GM23338 (cell line): Measurements from ENCODE around the gene GAS1. TPM values are rescaled to one million over a fixed set of nuclear protein-coding genes. Genes with fewer than 3 reads are reported as not detected.

Source experiments
- ATAC-seq: fragments of 200-7000 bp; cut with Tn5 transposase; 3 replicates; pipeline ENCODE4 v1.9.1; 2020
- DNase-seq: peaks from one replicate; pipeline ENCODE4 v3.0.0-alpha.2; 2015; ENCODE audit warnings: low spot score
- H2AFZ ChIP-seq: fragments of 200-600 bp; sonication (generic); 2 replicates; pipeline ENCODE4 v1.8.0; 2016; ENCODE audit warnings: antibody characterized with exemption, mild to moderate bottlenecking, moderate library complexity
- H3F3A ChIP-seq: fragments of 200-600 bp; sonication (generic); replicated peaks from 2 replicates; pipeline ENCODE4 v1.8.0; 2017; ENCODE audit warnings: antibody characterized with exemption, mixed run types, low read depth
- H3K27ac ChIP-seq: fragments of 200-600 bp; sonication (generic); 2 replicates; pipeline ENCODE4 v1.6.1; 2016; ENCODE audit warnings: low read depth
- H3K27me3 ChIP-seq: fragments of 200-600 bp; sonication (generic); 2 replicates; pipeline ENCODE4 v1.8.0; 2016; ENCODE audit warnings: mild to moderate bottlenecking, mixed run types, moderate library complexity; ENCODE audit not compliant: insufficient read depth
- H3K36me3 ChIP-seq: fragments of 200-600 bp; sonication (generic); 2 replicates; pipeline ENCODE4 v1.8.0; 2016; ENCODE audit warnings: mild to moderate bottlenecking; ENCODE audit not compliant: insufficient read depth
- H3K4me1 ChIP-seq: fragments of 200-600 bp; sonication (generic); 2 replicates; pipeline ENCODE4 v1.8.0; 2016; ENCODE audit warnings: mild to moderate bottlenecking, moderate library complexity; ENCODE audit not compliant: insufficient read depth
- H3K4me2 ChIP-seq: fragments of 200-600 bp; sonication (generic); 2 replicates; pipeline ENCODE4 v1.7.1; 2017; ENCODE audit warnings: mixed run types
- H3K4me3 ChIP-seq: fragments of 200-600 bp; sonication (generic); 2 replicates; pipeline ENCODE4 v1.6.1; 2016; ENCODE audit warnings: mixed run types
- H3K79me2 ChIP-seq: fragments of 200-600 bp; sonication (generic); replicated peaks from 2 replicates; pipeline ENCODE4 v1.8.0; 2017; ENCODE audit warnings: mild to moderate bottlenecking; ENCODE audit not compliant: insufficient read depth
- H3K9me2 ChIP-seq: fragments of 200-600 bp; sonication (generic); 2 replicates; pipeline ENCODE4 v1.8.0; 2017; ENCODE audit not compliant: insufficient read depth
- H4K20me1 ChIP-seq: fragments of 200-600 bp; sonication (generic); replicated peaks from 2 replicates; pipeline ENCODE4 v1.8.0; 2017; ENCODE audit warnings: mild to moderate bottlenecking; ENCODE audit not compliant: insufficient read depth
- H3K27ac Mint-ChIP-seq: 2 replicates; pipeline ENCODE4 v1.8.0; 2020; ENCODE audit warnings: inconsistent platforms, mild to moderate bottlenecking, moderate library complexity, mixed read lengths
- H3K27me3 Mint-ChIP-seq: 3 replicates; pipeline ENCODE4 v1.8.0; 2022; ENCODE audit warnings: low read depth, mild to moderate bottlenecking, moderate library complexity, mixed read lengths, inconsistent platforms; ENCODE audit not compliant: insufficient read depth, poor library complexity
- H3K36me3 Mint-ChIP-seq: 3 replicates; pipeline ENCODE4 v1.8.0; 2021; ENCODE audit warnings: low read depth, mild to moderate bottlenecking, inconsistent platforms, moderate library complexity, mixed read lengths
- H3K4me1 Mint-ChIP-seq: 3 replicates; pipeline ENCODE4 v1.8.0; 2020; ENCODE audit warnings: mild to moderate bottlenecking, inconsistent platforms, mixed read lengths
- H3K4me3 Mint-ChIP-seq: 3 replicates; pipeline ENCODE4 v1.8.0; 2021; ENCODE audit warnings: moderate library complexity, mild to moderate bottlenecking, inconsistent platforms, mixed read lengths
- H3K9me3 Mint-ChIP-seq: 3 replicates; pipeline ENCODE4 v1.8.0; 2020; ENCODE audit warnings: moderate library complexity, mild to moderate bottlenecking, inconsistent platforms, mixed read lengths
- CREB1 ChIP-seq: fragments of 250-450 bp; sonication (Bioruptor Pico); IDR thresholded peaks from 2 replicates; pipeline ENCODE4 v1.5.0; 2020; ENCODE audit warnings: low read depth, mild to moderate bottlenecking, moderate library complexity
- EZH2 ChIP-seq: fragments of 200-600 bp; sonication (generic); IDR thresholded peaks from one replicate; pipeline ENCODE4 v1.8.0; 2017; ENCODE audit warnings: antibody characterized with exemption, mild to moderate bottlenecking, low read depth; ENCODE audit not compliant: unreplicated experiment
- JUNB ChIP-seq: IDR thresholded peaks from one replicate; pipeline ENCODE4 v1.6.1; 2016; ENCODE audit warnings: antibody characterized with exemption; ENCODE audit not compliant: unreplicated experiment
- POLR2AphosphoS5 ChIP-seq: IDR thresholded peaks from 2 replicates; pipeline ENCODE4 v1.6.1; 2016; ENCODE audit warnings: antibody characterized with exemption, low read depth
- STAT1 ChIP-seq: IDR thresholded peaks from one replicate; pipeline ENCODE4 v1.6.1; 2016; ENCODE audit warnings: antibody characterized with exemption; ENCODE audit not compliant: unreplicated experiment
- polyA plus RNA-seq: library from polyadenylated mRNA; unstranded; fragments of >200 nt; fragmentation: Nextera tagmentation; extraction: Ambion mirVana; gene quantifications from 2 replicates; pipeline ENCODE4 v1.2.1, GENCODE V29; 2016
- total RNA-seq: library from RNA; depleted of rRNA; stranded (reverse); fragments of >200 nt; shearing (Covaris generic); gene quantifications from 2 replicates; pipeline ENCODE4 v1.2.3, GENCODE V29; 2014
- TF ChIP-seq, protein P1 (sequence below): IDR thresholded peaks from one replicate; pipeline ENCODE4 v1.6.1; 2018; ENCODE audit warnings: antibody characterized with exemption; ENCODE audit not compliant: unreplicated experiment
- TF ChIP-seq, protein P2 (sequence below): fragments of 250-450 bp; sonication (Bioruptor Pico); IDR thresholded peaks from 2 replicates; pipeline ENCODE4 v1.5.0; 2020; ENCODE audit warnings: mild to moderate bottlenecking, moderate library complexity

The GAS1 gene
- total and polyA plus RNA-seq, 2 experiments from 2014 or later: 1.4 to 7.7 TPM

DNA sequence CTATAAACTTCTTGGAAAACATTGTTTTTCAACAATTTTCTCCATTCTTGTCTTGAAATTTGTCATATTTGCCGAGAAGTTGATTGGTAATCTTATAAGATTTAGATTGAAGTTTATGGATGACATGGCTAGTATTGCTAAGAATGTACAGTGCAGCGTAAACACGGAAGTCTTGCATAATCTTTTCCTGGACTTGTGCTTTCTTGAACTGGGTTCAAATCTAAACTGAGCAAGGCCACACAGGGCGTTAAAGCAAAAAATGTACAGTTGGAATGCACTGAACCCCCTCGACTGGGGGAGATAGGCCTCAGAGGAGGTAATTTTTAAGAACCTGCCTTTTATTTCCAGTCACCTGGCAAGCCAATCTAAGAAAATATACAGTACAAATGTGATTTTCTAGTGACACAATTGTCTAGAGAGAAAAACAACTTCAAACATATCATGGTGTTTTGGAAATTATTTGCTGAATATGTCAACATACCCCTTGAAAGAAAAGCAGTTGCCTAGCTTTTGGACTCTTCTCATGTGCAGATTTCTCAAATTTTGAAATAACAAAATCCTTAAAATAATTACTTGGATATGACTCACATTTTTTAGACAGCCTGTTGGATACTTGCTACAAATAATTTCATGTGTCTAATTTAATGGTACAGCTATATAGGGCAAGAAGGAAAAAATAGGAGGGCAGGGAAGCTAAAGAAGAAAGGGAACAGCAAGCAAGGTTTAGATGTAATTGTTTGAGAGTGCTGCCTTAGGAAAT, 18.5 kb upstream of the GAS1 start (continued):
- TF ChIP-seq, protein P1, sequence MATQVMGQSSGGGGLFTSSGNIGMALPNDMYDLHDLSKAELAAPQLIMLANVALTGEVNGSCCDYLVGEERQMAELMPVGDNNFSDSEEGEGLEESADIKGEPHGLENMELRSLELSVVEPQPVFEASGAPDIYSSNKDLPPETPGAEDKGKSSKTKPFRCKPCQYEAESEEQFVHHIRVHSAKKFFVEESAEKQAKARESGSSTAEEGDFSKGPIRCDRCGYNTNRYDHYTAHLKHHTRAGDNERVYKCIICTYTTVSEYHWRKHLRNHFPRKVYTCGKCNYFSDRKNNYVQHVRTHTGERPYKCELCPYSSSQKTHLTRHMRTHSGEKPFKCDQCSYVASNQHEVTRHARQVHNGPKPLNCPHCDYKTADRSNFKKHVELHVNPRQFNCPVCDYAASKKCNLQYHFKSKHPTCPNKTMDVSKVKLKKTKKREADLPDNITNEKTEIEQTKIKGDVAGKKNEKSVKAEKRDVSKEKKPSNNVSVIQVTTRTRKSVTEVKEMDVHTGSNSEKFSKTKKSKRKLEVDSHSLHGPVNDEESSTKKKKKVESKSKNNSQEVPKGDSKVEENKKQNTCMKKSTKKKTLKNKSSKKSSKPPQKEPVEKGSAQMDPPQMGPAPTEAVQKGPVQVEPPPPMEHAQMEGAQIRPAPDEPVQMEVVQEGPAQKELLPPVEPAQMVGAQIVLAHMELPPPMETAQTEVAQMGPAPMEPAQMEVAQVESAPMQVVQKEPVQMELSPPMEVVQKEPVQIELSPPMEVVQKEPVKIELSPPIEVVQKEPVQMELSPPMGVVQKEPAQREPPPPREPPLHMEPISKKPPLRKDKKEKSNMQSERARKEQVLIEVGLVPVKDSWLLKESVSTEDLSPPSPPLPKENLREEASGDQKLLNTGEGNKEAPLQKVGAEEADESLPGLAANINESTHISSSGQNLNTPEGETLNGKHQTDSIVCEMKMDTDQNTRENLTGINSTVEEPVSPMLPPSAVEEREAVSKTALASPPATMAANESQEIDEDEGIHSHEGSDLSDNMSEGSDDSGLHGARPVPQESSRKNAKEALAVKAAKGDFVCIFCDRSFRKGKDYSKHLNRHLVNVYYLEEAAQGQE: no peak
- no peak for TF ChIP-seq JUNB
- TF ChIP-seq EZH2: no peak

DNA sequence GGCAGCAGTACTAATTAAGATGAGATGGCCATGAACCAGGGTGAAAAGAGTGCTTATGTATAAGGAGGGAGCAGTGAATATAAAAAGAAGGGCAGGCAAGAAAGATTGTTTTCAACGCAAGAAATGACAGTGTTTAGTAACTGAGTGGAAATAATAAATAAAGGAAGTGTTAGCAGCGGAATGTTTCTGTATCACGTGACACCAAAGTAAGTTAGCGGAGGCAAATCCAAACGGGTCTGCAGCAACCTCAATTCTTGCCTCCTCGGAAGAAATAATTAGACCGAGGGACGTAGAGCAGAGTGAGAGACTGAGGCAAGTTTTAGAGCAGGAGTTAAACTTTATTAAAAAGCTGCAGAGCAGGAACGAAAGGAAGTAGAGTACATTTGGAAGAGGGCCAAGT, 15.4 kb upstream of the GAS1 start:
- Histone ChIP-seq H3F3A (no peaks in the 10 kb centered on the region), H3K4me1 (no peaks in the 10 kb centered on the region), H3K4me2 (no peak overlapping the region), H3K4me3 (no peak overlapping the region), H4K20me1 (no peaks in the 10 kb centered on the region), H3K9me2 (no peaks in the 10 kb centered on the region), H3K27ac (no peak overlapping the region), H3K27me3 (no peaks in the 10 kb centered on the region), H2AFZ (no peak overlapping the region), H3K36me3 (no peaks in the 10 kb centered on the region), H3K79me2 (no peaks in the 10 kb centered on the region)
- H3K4me1 Mint-ChIP-seq: no peaks in the 10 kb centered on the region
- H3K36me3 Mint-ChIP-seq: no peaks in the 10 kb centered on the region
- no peaks in the 10 kb centered on the region for H3K9me3 Mint-ChIP-seq
- no peak overlapping the region for H3K4me3 Mint-ChIP-seq
- peaks cover 2% of the 10 kb centered on the region for H3K27me3 Mint-ChIP-seq
- ATAC-seq (no peak), DNase-seq (no peak)
- TF ChIP-seq, protein P1: no peak
- no peak for TF ChIP-seq STAT1
- no peak for TF ChIP-seq EZH2
- no peak for TF ChIP-seq JUNB
- TF ChIP-seq, protein P2, sequence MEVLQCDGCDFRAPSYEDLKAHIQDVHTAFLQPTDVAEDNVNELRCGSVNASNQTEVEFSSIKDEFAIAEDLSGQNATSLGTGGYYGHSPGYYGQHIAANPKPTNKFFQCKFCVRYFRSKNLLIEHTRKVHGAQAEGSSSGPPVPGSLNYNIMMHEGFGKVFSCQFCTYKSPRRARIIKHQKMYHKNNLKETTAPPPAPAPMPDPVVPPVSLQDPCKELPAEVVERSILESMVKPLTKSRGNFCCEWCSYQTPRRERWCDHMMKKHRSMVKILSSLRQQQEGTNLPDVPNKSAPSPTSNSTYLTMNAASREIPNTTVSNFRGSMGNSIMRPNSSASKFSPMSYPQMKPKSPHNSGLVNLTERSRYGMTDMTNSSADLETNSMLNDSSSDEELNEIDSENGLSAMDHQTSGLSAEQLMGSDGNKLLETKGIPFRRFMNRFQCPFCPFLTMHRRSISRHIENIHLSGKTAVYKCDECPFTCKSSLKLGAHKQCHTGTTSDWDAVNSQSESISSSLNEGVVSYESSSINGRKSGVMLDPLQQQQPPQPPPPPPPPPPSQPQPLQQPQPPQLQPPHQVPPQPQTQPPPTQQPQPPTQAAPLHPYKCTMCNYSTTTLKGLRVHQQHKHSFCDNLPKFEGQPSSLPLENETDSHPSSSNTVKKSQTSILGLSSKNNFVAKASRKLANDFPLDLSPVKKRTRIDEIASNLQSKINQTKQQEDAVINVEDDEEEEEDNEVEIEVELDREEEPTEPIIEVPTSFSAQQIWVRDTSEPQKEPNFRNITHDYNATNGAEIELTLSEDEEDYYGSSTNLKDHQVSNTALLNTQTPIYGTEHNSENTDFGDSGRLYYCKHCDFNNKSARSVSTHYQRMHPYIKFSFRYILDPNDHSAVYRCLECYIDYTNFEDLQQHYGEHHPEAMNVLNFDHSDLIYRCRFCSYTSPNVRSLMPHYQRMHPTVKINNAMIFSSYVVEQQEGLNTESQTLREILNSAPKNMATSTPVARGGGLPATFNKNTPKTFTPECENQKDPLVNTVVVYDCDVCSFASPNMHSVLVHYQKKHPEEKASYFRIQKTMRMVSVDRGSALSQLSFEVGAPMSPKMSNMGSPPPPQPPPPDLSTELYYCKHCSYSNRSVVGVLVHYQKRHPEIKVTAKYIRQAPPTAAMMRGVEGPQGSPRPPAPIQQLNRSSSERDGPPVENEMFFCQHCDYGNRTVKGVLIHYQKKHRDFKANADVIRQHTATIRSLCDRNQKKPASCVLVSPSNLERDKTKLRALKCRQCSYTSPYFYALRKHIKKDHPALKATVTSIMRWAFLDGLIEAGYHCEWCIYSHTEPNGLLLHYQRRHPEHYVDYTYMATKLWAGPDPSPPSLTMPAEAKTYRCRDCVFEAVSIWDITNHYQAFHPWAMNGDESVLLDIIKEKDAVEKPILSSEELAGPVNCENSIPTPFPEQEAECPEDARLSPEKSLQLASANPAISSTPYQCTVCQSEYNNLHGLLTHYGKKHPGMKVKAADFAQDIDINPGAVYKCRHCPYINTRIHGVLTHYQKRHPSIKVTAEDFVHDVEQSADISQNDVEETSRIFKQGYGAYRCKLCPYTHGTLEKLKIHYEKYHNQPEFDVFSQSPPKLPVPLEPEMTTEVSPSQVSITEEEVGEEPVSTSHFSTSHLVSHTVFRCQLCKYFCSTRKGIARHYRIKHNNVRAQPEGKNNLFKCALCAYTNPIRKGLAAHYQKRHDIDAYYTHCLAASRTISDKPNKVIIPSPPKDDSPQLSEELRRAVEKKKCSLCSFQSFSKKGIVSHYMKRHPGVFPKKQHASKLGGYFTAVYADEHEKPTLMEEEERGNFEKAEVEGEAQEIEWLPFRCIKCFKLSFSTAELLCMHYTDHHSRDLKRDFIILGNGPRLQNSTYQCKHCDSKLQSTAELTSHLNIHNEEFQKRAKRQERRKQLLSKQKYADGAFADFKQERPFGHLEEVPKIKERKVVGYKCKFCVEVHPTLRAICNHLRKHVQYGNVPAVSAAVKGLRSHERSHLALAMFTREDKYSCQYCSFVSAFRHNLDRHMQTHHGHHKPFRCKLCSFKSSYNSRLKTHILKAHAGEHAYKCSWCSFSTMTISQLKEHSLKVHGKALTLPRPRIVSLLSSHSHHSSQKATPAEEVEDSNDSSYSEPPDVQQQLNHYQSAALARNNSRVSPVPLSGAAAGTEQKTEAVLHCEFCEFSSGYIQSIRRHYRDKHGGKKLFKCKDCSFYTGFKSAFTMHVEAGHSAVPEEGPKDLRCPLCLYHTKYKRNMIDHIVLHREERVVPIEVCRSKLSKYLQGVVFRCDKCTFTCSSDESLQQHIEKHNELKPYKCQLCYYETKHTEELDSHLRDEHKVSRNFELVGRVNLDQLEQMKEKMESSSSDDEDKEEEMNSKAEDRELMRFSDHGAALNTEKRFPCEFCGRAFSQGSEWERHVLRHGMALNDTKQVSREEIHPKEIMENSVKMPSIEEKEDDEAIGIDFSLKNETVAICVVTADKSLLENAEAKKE (CRISPR knock-in tag): no peak
- no peak for TF ChIP-seq POLR2AphosphoS5
- no peak for TF ChIP-seq CREB1 (CRISPR knock-in tag)
- H3K27ac Mint-ChIP-seq: no peak overlapping the region
